Measurements from ENCODE around the gene SUGT1.

SUGT1 gene

GRCh38 chr13:52738719-52739467, 86.3 kb downstream of the SUGT1 start:
- no peak for TF ChIP-seq CTCF (IDR thresholded peaks at IDR 0.05; ENCODE audit: control insufficient read depth, extremely low read depth, insufficient read depth)
- DNase-seq (ENCODE audit: low read depth), result no peak
- no peak overlapping the region for H3K4me3 ChIP-seq (ENCODE audit: low read depth, low read length)

GRCh38 chr13:52739468-52740071, 86.9 kb downstream of the SUGT1 start, which contains the start of gene CNMD:
TSS of gene CNMD (minus strand) at chr13:52739820. CDS start at chr13:52739701, 119 bp downstream.
- no peak for TF ChIP-seq CTCF (IDR thresholded peaks at IDR 0.05; ENCODE audit: control insufficient read depth, extremely low read depth, insufficient read depth)
- no peak for DNase-seq (ENCODE audit: low read depth)
- H3K4me3 ChIP-seq (ENCODE audit: low read depth, low read length), result no peak within 1 kb of the TSS

- no peak for TF ChIP-seq CTCF (IDR thresholded peaks at IDR 0.05; ENCODE audit: control insufficient read depth, extremely low read depth, insufficient read depth)
- DNase-seq (ENCODE audit: low read depth), result no peak
- no peak overlapping the region for H3K4me3 ChIP-seq (ENCODE audit: low read depth, low read length)
Observed at GRCh38 chr13:52743569-52743968, 90.9 kb downstream of the SUGT1 start.

GRCh38 chr13:52743988-52744387, 91.4 kb downstream of the SUGT1 start:
- H3K4me3 ChIP-seq (ENCODE audit: low read depth, low read length), result no peak overlapping the region
- DNase-seq (ENCODE audit: low read depth), result no peak
- TF ChIP-seq CTCF (IDR thresholded peaks at IDR 0.05; ENCODE audit: control insufficient read depth, extremely low read depth, insufficient read depth), result 0 out of 2 replicates have a peak, but pooled peaks have one; percentile 11

- TF ChIP-seq CTCF (IDR thresholded peaks at IDR 0.05; ENCODE audit: control insufficient read depth, extremely low read depth, insufficient read depth), result no peak
- no peak for DNase-seq (ENCODE audit: low read depth)
- H3K4me3 ChIP-seq (ENCODE audit: low read depth, low read length), result no peak overlapping the region
Observed at GRCh38 chr13:52744842-52745375, 92.3 kb downstream of the SUGT1 start.

- H3K4me3 ChIP-seq (ENCODE audit: low read depth, low read length), result no peak overlapping the region
- no peak for DNase-seq (ENCODE audit: low read depth)
- no peak for TF ChIP-seq CTCF (IDR thresholded peaks at IDR 0.05; ENCODE audit: control insufficient read depth, extremely low read depth, insufficient read depth)
Observed at GRCh38 chr13:52746141-52746540, 93.5 kb downstream of the SUGT1 start.
